A549 (cell line): Measurements from ENCODE around the gene RCAN2. TPM values are rescaled to one million over a fixed set of nuclear protein-coding genes. Genes with fewer than 3 reads are reported as not detected.

ENCODE experiments used
- ATAC-seq, 2 experiments: fragments of 200-7000 bp in 1 of 2; fragments of >200 bp in 1 of 2; cut with Nextera tagmentation in 1 of 2; cut with Tn5 transposase in 1 of 2; 3 replicates each; pipeline versions ENCODE4 v1.8.0 to v1.9.1; 2018 to 2020; ENCODE audit warnings: mild to moderate bottlenecking in 1 of 2, moderate library complexity in 1 of 2
- CTCF ChIA-PET: fragments of 300-600 bp; sonication (Branson Sonifier 250); formaldehyde crosslinking; extraction: SDS; loops from one replicate; lab custom pipeline; 2021; ENCODE audit warnings: antibody characterized with exemption, inconsistent platforms; lab: Yijun Ruan, JAX
- POLR2A ChIA-PET: fragments of 350-600 bp; formaldehyde crosslinking; extraction: SDS; loops from one replicate; lab custom pipeline; 2021; ENCODE audit warnings: antibody characterized with exemption, inconsistent platforms; lab: Yijun Ruan, JAX
- DNase-seq, 2 experiments: peaks; one replicate each; pipeline versions ENCODE4 v3.0.0 to v3.0.0-alpha.2; 2011 to 2016; ENCODE audit warnings: low read depth in 1 of 2, low spot score in 1 of 2
- FAIRE-seq: peaks from 2 replicates; lab custom pipeline; 2011; peaks lifted over from hg19 to GRCh38; lab: Jason Lieb, UNC
- H3K27ac ChIP-seq, 2 experiments: fragments of >200 bp; sonication (Bioruptor Twin); formaldehyde crosslinking; 3 replicates each; pipeline ENCODE4 v1.5.1; 2016 to 2017
- H3K4me1 ChIP-seq: fragments of >200 bp; sonication (Bioruptor Twin); formaldehyde crosslinking; 3 replicates; pipeline ENCODE4 v1.6.1; 2016
- H3K4me2 ChIP-seq: fragments of >200 bp; sonication (Bioruptor Twin); formaldehyde crosslinking; 3 replicates; pipeline ENCODE4 v1.6.1; 2016
- H3K4me3 ChIP-seq: fragments of >200 bp; sonication (Bioruptor Twin); formaldehyde crosslinking; 3 replicates; pipeline ENCODE4 v1.5.1; 2016
- H3K9me3 ChIP-seq: fragments of >200 bp; sonication (Bioruptor Twin); formaldehyde crosslinking; 3 replicates; pipeline ENCODE4 v1.6.1; 2016
- BHLHE40 ChIP-seq: IDR thresholded peaks from 2 replicates; pipeline ENCODE4 v1.6.1; 2012; ENCODE audit warnings: low read depth, low read length, inconsistent platforms
- CBX8 ChIP-seq: fragments of 200-600 bp; sonication (generic); IDR thresholded peaks from 2 replicates; pipeline ENCODE4 v1.6.1; 2016
- CHD2 ChIP-seq: fragments of 150-350 bp; IDR thresholded peaks from 2 replicates; pipeline ENCODE4 v1.6.1; 2014; ENCODE audit warnings: low read length; ENCODE audit not compliant: partially characterized antibody
- CHD4 ChIP-seq: fragments of 200-600 bp; sonication (generic); IDR thresholded peaks from 2 replicates; pipeline ENCODE4 v1.6.1; 2016; ENCODE audit warnings: antibody characterized with exemption, mild to moderate bottlenecking, borderline replicate concordance
- EHF ChIP-seq: fragments of 250-450 bp; sonication (Bioruptor Pico); IDR thresholded peaks from 2 replicates; pipeline ENCODE4 v1.5.0; 2020; ENCODE audit warnings: mild to moderate bottlenecking
- ESRRA ChIP-seq: fragments of 150-350 bp; IDR thresholded peaks from 2 replicates; pipeline ENCODE4 v1.6.1; 2014; ENCODE audit warnings: mild to moderate bottlenecking, low read length, borderline replicate concordance
- FOSL2 ChIP-seq, 2 experiments: fragments of 450-650 bp in 1 of 2; fragments of >200 bp in 1 of 2; sonication (Bioruptor Twin) in 1 of 2; formaldehyde crosslinking; IDR thresholded peaks; 2 replicates each; pipeline versions ENCODE4 v1.5.0 to v1.6.1; 2016 to 2020; ENCODE audit warnings: mild to moderate bottlenecking in 1 of 2, moderate library complexity in 1 of 2
- HDAC2 ChIP-seq: fragments of 200-600 bp; sonication (generic); IDR thresholded peaks from 2 replicates; pipeline ENCODE4 v1.6.1; 2016
- HOXB13 ChIP-seq: fragments of 250-450 bp; sonication (Bioruptor Pico); IDR thresholded peaks from 2 replicates; pipeline ENCODE4 v1.5.0; 2020; ENCODE audit warnings: low read depth, mild to moderate bottlenecking, moderate library complexity
- NPAS2 ChIP-seq: fragments of 250-450 bp; sonication (Bioruptor Pico); IDR thresholded peaks from 2 replicates; pipeline ENCODE4 v1.8.0; 2022; ENCODE audit warnings: mild to moderate bottlenecking, moderate library complexity, borderline replicate concordance
- NR3C1 ChIP-seq: fragments of >200 bp; sonication (Bioruptor Twin); formaldehyde crosslinking; IDR thresholded peaks from 3 replicates; pipeline ENCODE4 v1.6.1; 2017
- RARB ChIP-seq: fragments of 250-450 bp; sonication (Bioruptor Pico); IDR thresholded peaks from 2 replicates; pipeline ENCODE4 v1.8.0; 2021; ENCODE audit warnings: mild to moderate bottlenecking, moderate library complexity
- TFCP2L1 ChIP-seq: fragments of 250-450 bp; sonication (Bioruptor Pico); IDR thresholded peaks from 2 replicates; pipeline ENCODE4 v1.5.0; 2021; ENCODE audit warnings: mild to moderate bottlenecking
- WGBS: methylation state at CpG from one replicate; pipeline ENCODE4 v1.1.6; 2017; ENCODE audit errors: missing lambda C conversion rate; 5-methylcytosine and 5-hydroxymethylcytosine counted together
- polyA plus RNA-seq, 4 experiments: library from polyadenylated mRNA; depleted of rRNA in 3 of 4; stranded (reverse); fragments of >200 nt; fragmentation: RNase III in 1 of 4; extraction: RNeasy Plus Mini Kit Qiagen cat#74134 plus additional on column Dnase treatment in 1 of 4; gene quantifications; 2 replicates in 3 of 4; 3 replicates in 1 of 4; pipeline ENCODE4 v1.2.3, GENCODE V29; 2011 to 2017
- TF ChIP-seq, protein P1 (sequence below): fragments of 200-600 bp; sonication (generic); IDR thresholded peaks from 2 replicates; pipeline ENCODE4 v1.6.1; 2016; ENCODE audit warnings: antibody characterized with exemption, mild to moderate bottlenecking, moderate library complexity
- TF ChIP-seq, protein P2 (sequence below): fragments of 150-350 bp; IDR thresholded peaks from 2 replicates; pipeline ENCODE4 v1.6.1; 2014; ENCODE audit warnings: low read depth, mild to moderate bottlenecking, low read length
- TF ChIP-seq, protein P3 (sequence below): IDR thresholded peaks from 2 replicates; pipeline ENCODE4 v1.6.1; 2012; ENCODE audit warnings: low read depth, borderline replicate concordance
- TF ChIP-seq, protein P4 (sequence below): fragments of 250-450 bp; sonication (Bioruptor Pico); IDR thresholded peaks from 2 replicates; pipeline ENCODE4 v1.5.0; 2020; ENCODE audit warnings: low read depth, mild to moderate bottlenecking, moderate library complexity
- TF ChIP-seq, protein P5 (sequence below): IDR thresholded peaks from 2 replicates; pipeline ENCODE4 v1.6.1; 2012
- TF ChIP-seq, protein P6 (sequence below): IDR thresholded peaks from 2 replicates; pipeline ENCODE4 v1.6.1; 2012

RCAN2 gene
- polyA plus RNA-seq, 2 of the 4 experiments (the other 2 are of a cell fraction): not detected

DNA sequence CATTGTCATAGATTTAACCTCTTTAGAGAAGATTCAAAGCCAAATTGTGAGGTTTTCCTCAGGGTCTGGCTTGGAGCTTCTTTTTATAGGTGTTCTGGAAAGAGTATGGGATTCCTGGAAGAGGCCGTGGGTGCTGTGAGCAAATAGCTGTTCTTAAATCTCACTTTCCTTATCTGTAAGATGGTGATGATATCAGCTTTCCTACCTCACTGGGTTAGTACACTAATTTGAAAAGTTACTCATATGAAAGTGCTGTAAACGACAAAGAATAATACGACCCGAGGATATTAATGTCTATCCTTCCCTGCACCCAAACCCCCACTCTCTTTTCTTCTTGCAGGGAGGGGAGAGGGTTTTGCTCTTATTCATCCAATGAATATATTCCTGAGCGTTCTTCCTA lies 203.6 kb downstream of the RCAN2 start (continued):
- TF ChIP-seq ESRRA (no peak), CHD4 (no peak), CHD2 (no peak), FOSL2 (IDR thresholded peaks at IDR 0.05) (no peak), FOSL2 (CRISPR knock-in tag; IDR thresholded peaks at IDR 0.05) (no peak), NR3C1 (no peak)
- TF ChIP-seq, protein P1, sequence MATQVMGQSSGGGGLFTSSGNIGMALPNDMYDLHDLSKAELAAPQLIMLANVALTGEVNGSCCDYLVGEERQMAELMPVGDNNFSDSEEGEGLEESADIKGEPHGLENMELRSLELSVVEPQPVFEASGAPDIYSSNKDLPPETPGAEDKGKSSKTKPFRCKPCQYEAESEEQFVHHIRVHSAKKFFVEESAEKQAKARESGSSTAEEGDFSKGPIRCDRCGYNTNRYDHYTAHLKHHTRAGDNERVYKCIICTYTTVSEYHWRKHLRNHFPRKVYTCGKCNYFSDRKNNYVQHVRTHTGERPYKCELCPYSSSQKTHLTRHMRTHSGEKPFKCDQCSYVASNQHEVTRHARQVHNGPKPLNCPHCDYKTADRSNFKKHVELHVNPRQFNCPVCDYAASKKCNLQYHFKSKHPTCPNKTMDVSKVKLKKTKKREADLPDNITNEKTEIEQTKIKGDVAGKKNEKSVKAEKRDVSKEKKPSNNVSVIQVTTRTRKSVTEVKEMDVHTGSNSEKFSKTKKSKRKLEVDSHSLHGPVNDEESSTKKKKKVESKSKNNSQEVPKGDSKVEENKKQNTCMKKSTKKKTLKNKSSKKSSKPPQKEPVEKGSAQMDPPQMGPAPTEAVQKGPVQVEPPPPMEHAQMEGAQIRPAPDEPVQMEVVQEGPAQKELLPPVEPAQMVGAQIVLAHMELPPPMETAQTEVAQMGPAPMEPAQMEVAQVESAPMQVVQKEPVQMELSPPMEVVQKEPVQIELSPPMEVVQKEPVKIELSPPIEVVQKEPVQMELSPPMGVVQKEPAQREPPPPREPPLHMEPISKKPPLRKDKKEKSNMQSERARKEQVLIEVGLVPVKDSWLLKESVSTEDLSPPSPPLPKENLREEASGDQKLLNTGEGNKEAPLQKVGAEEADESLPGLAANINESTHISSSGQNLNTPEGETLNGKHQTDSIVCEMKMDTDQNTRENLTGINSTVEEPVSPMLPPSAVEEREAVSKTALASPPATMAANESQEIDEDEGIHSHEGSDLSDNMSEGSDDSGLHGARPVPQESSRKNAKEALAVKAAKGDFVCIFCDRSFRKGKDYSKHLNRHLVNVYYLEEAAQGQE: no peak
- TF ChIP-seq, all 56 proteins: peak for 0

DNA sequence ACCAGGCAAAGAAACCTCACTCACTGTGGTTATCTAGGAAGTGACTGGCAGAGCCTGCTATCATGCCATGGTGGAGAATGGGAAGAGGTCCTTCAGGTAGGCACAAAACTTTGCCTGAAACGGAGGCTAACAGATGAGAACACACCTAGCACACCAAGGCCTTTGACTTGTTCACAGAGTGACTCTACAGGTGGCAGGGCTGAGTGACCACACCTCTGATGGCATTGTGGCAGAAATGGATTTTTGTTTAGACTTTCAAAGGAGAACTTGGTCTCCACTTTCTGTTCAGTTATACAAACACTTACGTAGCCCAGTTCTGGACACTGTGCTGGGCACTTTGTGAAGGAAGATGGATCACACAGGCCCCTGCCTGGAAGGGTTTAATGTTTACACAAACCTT lies 204.2 kb downstream of the RCAN2 start:
- H3K4me1 ChIP-seq: no peaks in the 10 kb centered on the region
- ATAC-seq (no peak), FAIRE-seq (no peak), DNase-seq (no peak)
- no peak overlapping the region for H3K4me2 ChIP-seq
- CTCF ChIA-PET: interaction anchor here (0.6 kb wide), 1 partner anchor 737 kb away, joined by 3 read pairs; no protein-coding TSS in a partner anchor
- no peak overlapping the region for H3K27ac ChIP-seq
- POLR2A ChIA-PET: no interaction called here
- H3K9me3 ChIP-seq: no peaks in the 10 kb centered on the region
- TF ChIP-seq, protein P2, sequence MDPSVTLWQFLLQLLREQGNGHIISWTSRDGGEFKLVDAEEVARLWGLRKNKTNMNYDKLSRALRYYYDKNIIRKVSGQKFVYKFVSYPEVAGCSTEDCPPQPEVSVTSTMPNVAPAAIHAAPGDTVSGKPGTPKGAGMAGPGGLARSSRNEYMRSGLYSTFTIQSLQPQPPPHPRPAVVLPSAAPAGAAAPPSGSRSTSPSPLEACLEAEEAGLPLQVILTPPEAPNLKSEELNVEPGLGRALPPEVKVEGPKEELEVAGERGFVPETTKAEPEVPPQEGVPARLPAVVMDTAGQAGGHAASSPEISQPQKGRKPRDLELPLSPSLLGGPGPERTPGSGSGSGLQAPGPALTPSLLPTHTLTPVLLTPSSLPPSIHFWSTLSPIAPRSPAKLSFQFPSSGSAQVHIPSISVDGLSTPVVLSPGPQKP: no peak
- TF ChIP-seq, protein P1: no peak
- TF ChIP-seq, protein P3, sequence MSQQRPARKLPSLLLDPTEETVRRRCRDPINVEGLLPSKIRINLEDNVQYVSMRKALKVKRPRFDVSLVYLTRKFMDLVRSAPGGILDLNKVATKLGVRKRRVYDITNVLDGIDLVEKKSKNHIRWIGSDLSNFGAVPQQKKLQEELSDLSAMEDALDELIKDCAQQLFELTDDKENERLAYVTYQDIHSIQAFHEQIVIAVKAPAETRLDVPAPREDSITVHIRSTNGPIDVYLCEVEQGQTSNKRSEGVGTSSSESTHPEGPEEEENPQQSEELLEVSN: no peak
- TF ChIP-seq CBX8 (no peak), RARB (CRISPR knock-in tag) (no peak), EHF (CRISPR knock-in tag) (no peak), BHLHE40 (no peak), HDAC2 (no peak), HOXB13 (CRISPR knock-in tag) (no peak), NPAS2 (CRISPR knock-in tag) (no peak), TFCP2L1 (CRISPR knock-in tag) (no peak)
- TF ChIP-seq, protein P4, sequence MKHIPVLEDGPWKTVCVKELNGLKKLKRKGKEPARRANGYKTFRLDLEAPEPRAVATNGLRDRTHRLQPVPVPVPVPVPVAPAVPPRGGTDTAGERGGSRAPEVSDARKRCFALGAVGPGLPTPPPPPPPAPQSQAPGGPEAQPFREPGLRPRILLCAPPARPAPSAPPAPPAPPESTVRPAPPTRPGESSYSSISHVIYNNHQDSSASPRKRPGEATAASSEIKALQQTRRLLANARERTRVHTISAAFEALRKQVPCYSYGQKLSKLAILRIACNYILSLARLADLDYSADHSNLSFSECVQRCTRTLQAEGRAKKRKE (CRISPR knock-in tag): no peak
- TF ChIP-seq, protein P5, sequence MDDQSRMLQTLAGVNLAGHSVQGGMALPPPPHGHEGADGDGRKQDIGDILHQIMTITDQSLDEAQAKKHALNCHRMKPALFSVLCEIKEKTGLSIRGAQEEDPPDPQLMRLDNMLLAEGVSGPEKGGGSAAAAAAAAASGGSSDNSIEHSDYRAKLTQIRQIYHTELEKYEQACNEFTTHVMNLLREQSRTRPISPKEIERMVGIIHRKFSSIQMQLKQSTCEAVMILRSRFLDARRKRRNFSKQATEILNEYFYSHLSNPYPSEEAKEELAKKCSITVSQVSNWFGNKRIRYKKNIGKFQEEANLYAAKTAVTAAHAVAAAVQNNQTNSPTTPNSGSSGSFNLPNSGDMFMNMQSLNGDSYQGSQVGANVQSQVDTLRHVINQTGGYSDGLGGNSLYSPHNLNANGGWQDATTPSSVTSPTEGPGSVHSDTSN: no peak
- TF ChIP-seq, protein P6, sequence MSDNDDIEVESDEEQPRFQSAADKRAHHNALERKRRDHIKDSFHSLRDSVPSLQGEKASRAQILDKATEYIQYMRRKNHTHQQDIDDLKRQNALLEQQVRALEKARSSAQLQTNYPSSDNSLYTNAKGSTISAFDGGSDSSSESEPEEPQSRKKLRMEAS: no peak
- H3K4me3 ChIP-seq: no peak overlapping the region
- WGBS: 15% methylated on average over 2 of the region's 2 CpGs
